ENCODE measurements around the gene CELA2B.
"Not testable (repeated sequence)": the region's sequence is repeated elsewhere in the genome, so short reads cannot be mapped to it uniquely, and the experiment has no call there.

CELA2B gene

GRCh38 chr1:15453734-15454133, 22.2 kb upstream of the CELA2B start:
- Histone ChIP-seq H3K36me3 (no peaks in the 10 kb centered on the region), H3K9me3 (no peaks in the 10 kb centered on the region), H3K27ac (no peak overlapping the region), H3K27me3 (no peaks in the 10 kb centered on the region), H3K4me3 (ENCODE audit: low read depth in 1 of 2, low read length in 1 of 2) (no peak overlapping the region), H3K4me1 (ENCODE audit: control insufficient read depth in 1 of 2, insufficient read depth in 1 of 2, low read depth in 1 of 2, low read length in 1 of 2) (peaks cover 5 to 7% of the 10 kb centered on the region in 2 experiments)
- no peak for TF ChIP-seq CTCF (IDR thresholded peaks at IDR 0.05)

GRCh38 chr1:15454256-15454655, 21.6 kb upstream of the CELA2B start:
- no peaks in the 10 kb centered on the region for H3K27me3 ChIP-seq
- no peak overlapping the region for H3K4me3 ChIP-seq (ENCODE audit: low read depth in 1 of 2, low read length in 1 of 2)
- no peaks in the 10 kb centered on the region for H3K9me3 ChIP-seq
- no peak for TF ChIP-seq CTCF (IDR thresholded peaks at IDR 0.05)
- no peak overlapping the region for H3K27ac ChIP-seq
- peaks cover 5 to 7% of the 10 kb centered on the region in 2 experiments for H3K4me1 ChIP-seq (ENCODE audit: control insufficient read depth in 1 of 2, insufficient read depth in 1 of 2, low read depth in 1 of 2, low read length in 1 of 2)
- H3K36me3 ChIP-seq, result no peaks in the 10 kb centered on the region

- H3K27me3 ChIP-seq, result no peaks in the 10 kb centered on the region
- peaks cover 5 to 7% of the 10 kb centered on the region in 2 experiments for H3K4me1 ChIP-seq (ENCODE audit: control insufficient read depth in 1 of 2, insufficient read depth in 1 of 2, low read depth in 1 of 2, low read length in 1 of 2)
- no peak for TF ChIP-seq CTCF (IDR thresholded peaks at IDR 0.05)
Observed at GRCh38 chr1:15455522-15455921, 20.4 kb upstream of the CELA2B start.

GRCh38 chr1:15456313-15456954, 19.5 kb upstream of the CELA2B start, which contains the start of gene CELA2A:
Gene CELA2A, plus strand, starts transcription at chr1:15456732. Its CDS starts 22 bp downstream, at chr1:15456754.
- Histone ChIP-seq H3K9me3 (no peaks in the 10 kb centered on the region), H3K4me3 (ENCODE audit: low read depth in 1 of 2, low read length in 1 of 2) (no peak within 1 kb of the TSS), H3K36me3 (no peaks in the 10 kb centered on the region), H3K4me1 (ENCODE audit: control insufficient read depth in 1 of 2, insufficient read depth in 1 of 2, low read depth in 1 of 2, low read length in 1 of 2) (peaks cover 5 to 7% of the 10 kb centered on the region in 2 experiments), H3K27ac (no peak within 1 kb of the TSS), H3K27me3 (no peaks in the 10 kb centered on the region)
- TF ChIP-seq CTCF (IDR thresholded peaks at IDR 0.05), result no peak

More at GRCh38 chr1:15455522-15455921, 20.4 kb upstream of the CELA2B start:
- Histone ChIP-seq H3K4me3 (ENCODE audit: low read depth in 1 of 2, low read length in 1 of 2) (no peak overlapping the region), H3K36me3 (no peaks in the 10 kb centered on the region), H3K9me3 (no peaks in the 10 kb centered on the region), H3K27ac (no peak overlapping the region)

GRCh38 chr1:15457585-15457984, 18.3 kb upstream of the CELA2B start:
- Histone ChIP-seq H3K27ac (no peak overlapping the region), H3K36me3 (no peaks in the 10 kb centered on the region), H3K27me3 (no peaks in the 10 kb centered on the region), H3K4me3 (ENCODE audit: low read depth in 1 of 2, low read length in 1 of 2) (no peak overlapping the region), H3K9me3 (no peaks in the 10 kb centered on the region), H3K4me1 (ENCODE audit: control insufficient read depth in 1 of 2, insufficient read depth in 1 of 2, low read depth in 1 of 2, low read length in 1 of 2) (peaks cover 5 to 7% of the 10 kb centered on the region in 2 experiments)
- no peak for TF ChIP-seq CTCF (IDR thresholded peaks at IDR 0.05)

- not testable (repeated sequence) for H3K36me3 ChIP-seq; H3K27ac ChIP-seq; H3K9me3 ChIP-seq; H3K4me3 ChIP-seq (ENCODE audit: low read depth in 1 of 2, low read length in 1 of 2); H3K4me1 ChIP-seq (ENCODE audit: control insufficient read depth in 1 of 2, insufficient read depth in 1 of 2, low read depth in 1 of 2, low read length in 1 of 2); H3K27me3 ChIP-seq
Observed at GRCh38 chr1:15458388-15458787, 17.5 kb upstream of the CELA2B start.
